SK-N-SH (cell line): ENCODE data around the gene GGPS1.

Experiments
- CTCF ChIP-seq: fragments of 200-600 bp; sonication (generic); IDR thresholded peaks from 2 replicates; pipeline ENCODE4 v1.6.1; 2017; ENCODE audit warnings: antibody characterized with exemption, mild to moderate bottlenecking, moderate library complexity
- EZH2phosphoT487 ChIP-seq: fragments of 200-600 bp; sonication (generic); IDR thresholded peaks from 2 replicates; pipeline ENCODE4 v1.6.1; 2017; ENCODE audit warnings: low read depth, mixed run types, mild to moderate bottlenecking, antibody characterized with exemption, moderate library complexity, borderline replicate concordance
- FOXJ3 ChIP-seq: sonication (generic); formaldehyde crosslinking; IDR thresholded peaks from 2 replicates; pipeline ENCODE4 v1.5.1; 2020; ENCODE audit warnings: mild to moderate bottlenecking, missing genetic modification reagents
- TCF12 ChIP-seq: IDR thresholded peaks from 2 replicates; pipeline ENCODE4 v1.4.0; 2012
- USF1 ChIP-seq: IDR thresholded peaks from 2 replicates; pipeline ENCODE4 v1.4.0; 2012; ENCODE audit warnings: low read depth, borderline replicate concordance
- TF ChIP-seq, protein P1 (sequence below): IDR thresholded peaks from 2 replicates; pipeline ENCODE4 v1.6.1; 2012; ENCODE audit warnings: mild to moderate bottlenecking, low read depth, low read length, moderate library complexity
- TF ChIP-seq, protein P2 (sequence below): IDR thresholded peaks from 2 replicates; pipeline ENCODE4 v1.4.0; 2012; ENCODE audit warnings: low read depth

DNA sequence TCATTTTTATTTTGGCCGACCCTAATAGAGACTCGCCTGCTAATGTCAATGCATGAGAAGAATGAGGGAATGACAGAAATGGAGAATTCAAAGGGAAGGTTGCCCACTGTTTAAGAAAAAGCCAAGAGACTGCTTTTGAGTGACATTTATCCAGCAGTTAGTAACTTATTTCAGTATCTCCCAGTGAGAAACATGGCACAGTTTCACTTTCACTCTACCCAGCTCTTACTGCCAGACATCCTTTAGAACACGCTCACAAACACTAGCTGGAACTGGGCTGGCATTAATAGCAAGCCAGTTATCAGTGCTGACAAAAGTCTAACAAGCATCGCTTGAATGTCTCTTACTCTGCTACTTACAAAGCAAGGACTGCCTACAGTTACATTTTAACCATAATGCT is 8.5 kb downstream of the GGPS1 start:
- TF ChIP-seq FOXJ3 (CRISPR knock-in tag) (no peak), TCF12 (no peak), CTCF (no peak), EZH2phosphoT487 (no peak), USF1 (no peak)
- TF ChIP-seq, protein P1, sequence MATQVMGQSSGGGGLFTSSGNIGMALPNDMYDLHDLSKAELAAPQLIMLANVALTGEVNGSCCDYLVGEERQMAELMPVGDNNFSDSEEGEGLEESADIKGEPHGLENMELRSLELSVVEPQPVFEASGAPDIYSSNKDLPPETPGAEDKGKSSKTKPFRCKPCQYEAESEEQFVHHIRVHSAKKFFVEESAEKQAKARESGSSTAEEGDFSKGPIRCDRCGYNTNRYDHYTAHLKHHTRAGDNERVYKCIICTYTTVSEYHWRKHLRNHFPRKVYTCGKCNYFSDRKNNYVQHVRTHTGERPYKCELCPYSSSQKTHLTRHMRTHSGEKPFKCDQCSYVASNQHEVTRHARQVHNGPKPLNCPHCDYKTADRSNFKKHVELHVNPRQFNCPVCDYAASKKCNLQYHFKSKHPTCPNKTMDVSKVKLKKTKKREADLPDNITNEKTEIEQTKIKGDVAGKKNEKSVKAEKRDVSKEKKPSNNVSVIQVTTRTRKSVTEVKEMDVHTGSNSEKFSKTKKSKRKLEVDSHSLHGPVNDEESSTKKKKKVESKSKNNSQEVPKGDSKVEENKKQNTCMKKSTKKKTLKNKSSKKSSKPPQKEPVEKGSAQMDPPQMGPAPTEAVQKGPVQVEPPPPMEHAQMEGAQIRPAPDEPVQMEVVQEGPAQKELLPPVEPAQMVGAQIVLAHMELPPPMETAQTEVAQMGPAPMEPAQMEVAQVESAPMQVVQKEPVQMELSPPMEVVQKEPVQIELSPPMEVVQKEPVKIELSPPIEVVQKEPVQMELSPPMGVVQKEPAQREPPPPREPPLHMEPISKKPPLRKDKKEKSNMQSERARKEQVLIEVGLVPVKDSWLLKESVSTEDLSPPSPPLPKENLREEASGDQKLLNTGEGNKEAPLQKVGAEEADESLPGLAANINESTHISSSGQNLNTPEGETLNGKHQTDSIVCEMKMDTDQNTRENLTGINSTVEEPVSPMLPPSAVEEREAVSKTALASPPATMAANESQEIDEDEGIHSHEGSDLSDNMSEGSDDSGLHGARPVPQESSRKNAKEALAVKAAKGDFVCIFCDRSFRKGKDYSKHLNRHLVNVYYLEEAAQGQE = no peak
- TF ChIP-seq, protein P2, sequence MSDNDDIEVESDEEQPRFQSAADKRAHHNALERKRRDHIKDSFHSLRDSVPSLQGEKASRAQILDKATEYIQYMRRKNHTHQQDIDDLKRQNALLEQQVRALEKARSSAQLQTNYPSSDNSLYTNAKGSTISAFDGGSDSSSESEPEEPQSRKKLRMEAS = no peak
